ENCODE data around the gene LRP1B.

LRP1B gene

GRCh38 chr2:141380008-141380979 lies 750.5 kb downstream of the LRP1B start:
- no peak overlapping the region for H3K27ac ChIP-seq
- H3K4me3 ChIP-seq (ENCODE audit: low read depth in 1 of 2, low read length in 1 of 2), result no peak overlapping the region
- no peaks in the 10 kb centered on the region for H3K4me1 ChIP-seq (ENCODE audit: control insufficient read depth in 1 of 2, insufficient read depth in 1 of 2, low read depth in 1 of 2, low read length in 1 of 2)
- no peaks in the 10 kb centered on the region for H3K9me3 ChIP-seq
- H3K27me3 ChIP-seq, result no peaks in the 10 kb centered on the region
- no peak for TF ChIP-seq CTCF (IDR thresholded peaks at IDR 0.05)
- no peaks in the 10 kb centered on the region for H3K36me3 ChIP-seq

GRCh38 chr2:141364821-141365220 lies 766.0 kb downstream of the LRP1B start:
- Histone ChIP-seq H3K27me3 (no peaks in the 10 kb centered on the region), H3K9me3 (no peaks in the 10 kb centered on the region), H3K27ac (no peak overlapping the region), H3K4me3 (ENCODE audit: low read depth in 1 of 2, low read length in 1 of 2) (no peak overlapping the region), H3K4me1 (ENCODE audit: control insufficient read depth in 1 of 2, insufficient read depth in 1 of 2, low read depth in 1 of 2, low read length in 1 of 2) (no peaks in the 10 kb centered on the region), H3K36me3 (no peaks in the 10 kb centered on the region)
- TF ChIP-seq CTCF (IDR thresholded peaks at IDR 0.05), result no peak

- no peaks in the 10 kb centered on the region for H3K9me3 ChIP-seq
- H3K36me3 ChIP-seq, result no peaks in the 10 kb centered on the region
- no peaks in the 10 kb centered on the region for H3K27me3 ChIP-seq
- H3K4me1 ChIP-seq (ENCODE audit: control insufficient read depth in 1 of 2, insufficient read depth in 1 of 2, low read depth in 1 of 2, low read length in 1 of 2), result no peaks in the 10 kb centered on the region
- TF ChIP-seq CTCF (IDR thresholded peaks at IDR 0.05), result no peak
- no peak overlapping the region for H3K27ac ChIP-seq
- H3K4me3 ChIP-seq (ENCODE audit: low read depth in 1 of 2, low read length in 1 of 2), result no peak overlapping the region
These were observed 768.5 kb downstream of the LRP1B start for GRCh38 chr2:141362311-141362710.

GRCh38 chr2:141348481-141348880 lies 782.3 kb downstream of the LRP1B start:
- no peak overlapping the region for H3K27ac ChIP-seq
- no peak for TF ChIP-seq CTCF (IDR thresholded peaks at IDR 0.05)
- no peaks in the 10 kb centered on the region for H3K36me3 ChIP-seq
- no peaks in the 10 kb centered on the region for H3K27me3 ChIP-seq
- H3K4me3 ChIP-seq (ENCODE audit: low read depth in 1 of 2, low read length in 1 of 2), result no peak overlapping the region
- peaks cover 3% of the 10 kb centered on the region for H3K9me3 ChIP-seq
- no peaks in the 10 kb centered on the region for H3K4me1 ChIP-seq (ENCODE audit: control insufficient read depth in 1 of 2, insufficient read depth in 1 of 2, low read depth in 1 of 2, low read length in 1 of 2)

GRCh38 chr2:141341444-141341843 lies 789.4 kb downstream of the LRP1B start:
- no peak for TF ChIP-seq CTCF (IDR thresholded peaks at IDR 0.05)
- H3K4me3 ChIP-seq (ENCODE audit: low read depth in 1 of 2, low read length in 1 of 2), result no peak overlapping the region
- H3K27ac ChIP-seq, result no peak overlapping the region
- no peaks in the 10 kb centered on the region for H3K9me3 ChIP-seq
- no peaks in the 10 kb centered on the region for H3K36me3 ChIP-seq
- no peaks in the 10 kb centered on the region for H3K4me1 ChIP-seq (ENCODE audit: control insufficient read depth in 1 of 2, insufficient read depth in 1 of 2, low read depth in 1 of 2, low read length in 1 of 2)
- no peaks in the 10 kb centered on the region for H3K27me3 ChIP-seq

Data from neutrophil (primary cell).